GM19438 (cell line): ENCODE results near the gene CFAP46.

ENCODE experiments used
- ATAC-seq: cut with Tn5 transposase; IDR thresholded peaks from one replicate; pipeline ENCODE4 v1.9.1; 2021; ENCODE audit warnings: low read depth; ENCODE audit not compliant: unreplicated experiment

CFAP46 gene

GRCh38 chr10:132918617-132919373 lies 23.6 kb downstream of the CFAP46 start:
- no peak for ATAC-seq

DNA sequence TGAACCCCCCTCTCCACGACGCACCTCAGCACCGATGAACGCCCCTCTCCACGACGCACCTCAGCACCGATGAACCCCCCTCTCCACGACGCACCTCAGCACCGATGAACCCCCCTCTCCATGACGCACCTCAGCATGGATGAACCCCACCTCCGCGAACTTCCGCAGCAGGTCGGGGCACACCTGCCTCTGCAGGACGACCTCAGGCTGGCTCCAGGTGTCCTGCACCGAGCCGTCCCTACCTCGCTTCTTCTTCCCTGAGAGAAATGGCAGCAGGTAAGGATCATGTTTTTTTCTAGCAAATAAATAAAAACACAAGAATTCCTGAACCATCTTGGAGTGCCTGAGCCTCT lies 24.1 kb downstream of the CFAP46 start:
- no peak for ATAC-seq

DNA sequence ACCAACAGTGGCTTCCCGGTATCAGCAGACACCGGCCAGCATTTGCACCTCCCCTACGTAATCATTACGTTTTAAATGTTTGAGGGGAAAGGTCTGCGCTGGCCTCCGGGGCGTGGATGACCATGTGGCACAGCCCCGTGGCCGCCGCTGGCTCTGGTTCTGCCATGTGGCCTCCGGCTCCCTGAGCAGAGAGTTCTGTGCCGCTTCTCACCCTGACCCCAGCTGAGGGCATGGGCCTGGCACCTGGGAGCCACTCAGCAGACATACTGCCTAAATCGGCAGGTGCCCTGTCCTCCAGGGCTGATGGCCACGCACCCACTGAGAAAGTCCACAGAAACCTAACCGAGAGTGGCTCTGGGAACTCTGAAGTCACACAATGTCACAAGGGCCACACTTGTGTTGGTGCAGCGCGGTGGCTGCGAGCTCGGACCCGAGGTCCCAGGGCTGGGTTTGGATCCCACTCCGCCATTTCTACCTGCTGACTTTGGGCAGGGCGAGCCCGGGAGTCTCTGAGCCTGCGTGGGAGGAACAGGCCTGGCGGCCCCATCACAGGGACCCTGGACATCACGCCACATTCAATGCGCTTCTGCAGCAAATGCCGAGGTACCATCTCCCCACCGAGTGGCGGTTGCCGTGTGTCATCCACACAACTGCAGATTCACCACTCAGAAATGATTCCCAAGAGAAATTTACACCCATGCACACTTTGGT lies 25.3 kb downstream of the CFAP46 start:
- ATAC-seq = no peak

GRCh38 chr10:132916421-132916841 lies 25.9 kb downstream of the CFAP46 start:
- ATAC-seq = no peak

- ATAC-seq = no peak
Measured at GRCh38 chr10:132915411-132915810, 27.0 kb downstream of the CFAP46 start.

DNA sequence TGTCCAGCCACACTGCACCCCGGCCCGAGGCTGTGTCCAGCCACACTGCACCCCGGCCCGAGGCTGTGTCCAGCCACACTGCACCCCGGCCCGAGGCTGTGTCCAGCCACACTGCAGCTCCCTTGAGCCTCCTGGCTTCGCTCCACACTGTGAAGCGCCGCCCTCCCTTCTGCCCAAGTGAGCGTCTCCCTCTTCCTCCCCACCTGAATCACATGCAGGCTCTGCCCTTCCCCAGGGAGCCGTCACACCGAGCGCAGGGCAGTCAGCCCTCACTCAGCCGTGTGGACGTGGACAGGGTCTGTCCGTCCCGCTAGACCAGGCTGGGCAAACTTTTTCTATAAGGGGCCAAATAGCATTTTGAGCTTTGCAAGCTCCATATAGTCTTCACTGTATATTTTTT lies 27.6 kb downstream of the CFAP46 start:
- ATAC-seq = no peak

DNA sequence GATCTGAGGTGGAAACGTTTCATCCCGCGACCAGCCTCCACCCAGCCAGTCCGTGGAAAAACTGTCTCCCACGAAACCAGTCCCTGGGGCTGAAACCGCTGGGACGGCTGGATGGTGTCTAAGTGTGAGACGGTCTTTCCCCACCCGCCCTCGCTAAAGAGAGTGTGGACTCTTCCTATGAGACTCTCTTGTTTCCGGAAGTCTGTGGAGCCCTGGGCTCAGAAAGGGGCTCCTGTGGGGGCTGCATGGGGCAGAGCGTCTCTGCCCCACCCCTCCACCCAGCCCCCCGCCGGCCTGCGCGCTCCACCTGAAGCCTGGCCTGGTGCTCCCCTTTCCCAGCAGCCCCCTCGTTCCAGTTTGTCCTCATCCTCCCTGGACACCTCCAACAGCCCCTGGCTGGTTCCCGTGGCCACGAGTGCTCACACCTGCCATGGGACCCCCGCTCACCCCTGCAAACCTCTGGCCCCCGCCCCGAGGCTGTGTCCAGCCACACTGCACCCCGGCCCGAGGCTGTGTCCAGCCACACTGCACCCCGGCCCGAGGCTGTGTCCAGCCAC lies 28.7 kb downstream of the CFAP46 start:
- ATAC-seq = no peak

- no peak for ATAC-seq
Measured at GRCh38 chr10:132912713-132913558, 29.4 kb downstream of the CFAP46 start.

- no peak for ATAC-seq
Measured at GRCh38 chr10:132912225-132912712, 30.1 kb downstream of the CFAP46 start.

DNA sequence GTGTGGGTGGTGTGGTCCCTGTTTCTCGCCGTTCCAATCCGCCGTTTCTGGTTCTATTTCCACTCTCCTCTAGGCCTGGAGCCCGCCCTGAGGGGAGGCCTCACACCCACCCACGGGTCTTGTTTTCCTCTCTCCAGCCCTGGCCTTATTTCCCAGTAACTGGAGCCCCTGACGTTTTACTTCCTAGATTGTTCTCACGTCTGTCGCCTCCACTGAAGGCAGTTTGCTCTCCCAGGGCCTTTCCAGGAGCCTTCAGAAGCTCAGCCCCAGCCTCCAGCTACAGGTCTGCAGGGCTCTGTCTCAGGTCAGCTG lies 30.6 kb downstream of the CFAP46 start:
- no peak for ATAC-seq

- no peak for ATAC-seq
Measured at GRCh38 chr10:132910901-132911785, 31.2 kb downstream of the CFAP46 start.

DNA sequence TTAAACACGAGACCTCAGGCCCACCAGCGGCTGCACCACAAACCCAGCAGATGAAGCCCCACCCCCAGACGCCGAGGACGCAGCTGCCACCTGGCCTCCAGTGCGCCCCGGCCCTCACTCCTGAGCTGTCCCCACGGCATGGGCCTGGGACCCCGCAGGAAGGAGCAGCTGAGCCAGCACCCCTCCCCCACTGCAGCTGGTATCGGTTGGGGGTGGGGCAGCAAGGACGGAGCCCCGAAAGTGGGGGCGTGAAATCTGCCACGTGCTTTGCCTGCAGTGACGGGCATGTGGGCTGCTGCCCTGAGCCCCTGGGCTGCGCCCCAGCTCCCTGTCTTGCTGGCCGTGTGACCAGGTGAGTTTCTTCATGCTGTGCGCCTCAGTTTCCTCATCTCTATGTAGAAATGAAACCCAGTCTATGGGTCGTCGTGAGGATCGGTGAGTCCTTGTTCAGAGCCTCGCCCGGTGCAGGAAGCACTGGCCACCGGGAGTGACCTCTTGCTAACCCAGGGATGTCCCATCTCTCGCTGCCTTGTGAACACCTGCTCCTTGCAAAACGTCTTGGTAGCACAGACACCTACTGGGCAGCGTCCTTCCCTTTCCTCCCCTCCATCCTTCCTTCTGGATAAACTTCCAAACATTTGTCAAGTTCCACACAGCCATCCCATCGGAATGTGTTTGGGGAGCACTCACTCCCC lies 32.0 kb downstream of the CFAP46 start:
- no peak for ATAC-seq

GRCh38 chr10:132909491-132910071 lies 32.8 kb downstream of the CFAP46 start:
- ATAC-seq = no peak

DNA sequence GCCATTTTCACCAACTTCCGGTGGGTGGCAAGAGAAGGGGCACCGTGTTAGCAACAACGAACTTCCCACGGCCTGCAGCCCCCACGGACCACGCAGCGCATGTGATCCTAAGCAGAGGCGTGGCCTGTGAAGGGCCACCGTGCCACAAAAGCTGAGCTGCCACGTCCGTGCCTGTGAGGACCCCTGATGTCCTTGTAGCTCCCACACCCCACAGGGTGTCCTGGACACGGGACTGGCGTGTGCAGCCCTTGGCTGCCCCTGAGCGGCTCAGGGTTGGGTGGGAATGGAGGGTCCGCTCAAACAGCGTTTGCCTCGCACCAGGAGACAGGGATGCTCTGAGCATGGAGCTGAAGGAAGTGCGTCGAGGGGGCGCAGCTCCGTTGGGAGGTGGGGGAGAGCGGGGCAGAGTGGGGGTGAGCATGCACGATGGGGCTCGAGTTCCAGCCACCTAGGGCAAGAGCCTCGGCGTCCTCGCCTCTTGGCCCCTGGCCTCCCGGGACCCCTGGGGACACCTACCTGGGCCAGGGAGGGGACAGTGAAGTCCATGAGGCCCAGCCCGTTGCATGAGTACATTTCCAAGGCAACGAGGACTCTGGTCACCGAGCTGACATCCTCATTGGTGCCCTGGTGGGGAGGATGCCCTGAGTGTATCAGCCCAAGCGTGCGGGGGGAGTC lies 33.6 kb downstream of the CFAP46 start:
- no peak for ATAC-seq

DNA sequence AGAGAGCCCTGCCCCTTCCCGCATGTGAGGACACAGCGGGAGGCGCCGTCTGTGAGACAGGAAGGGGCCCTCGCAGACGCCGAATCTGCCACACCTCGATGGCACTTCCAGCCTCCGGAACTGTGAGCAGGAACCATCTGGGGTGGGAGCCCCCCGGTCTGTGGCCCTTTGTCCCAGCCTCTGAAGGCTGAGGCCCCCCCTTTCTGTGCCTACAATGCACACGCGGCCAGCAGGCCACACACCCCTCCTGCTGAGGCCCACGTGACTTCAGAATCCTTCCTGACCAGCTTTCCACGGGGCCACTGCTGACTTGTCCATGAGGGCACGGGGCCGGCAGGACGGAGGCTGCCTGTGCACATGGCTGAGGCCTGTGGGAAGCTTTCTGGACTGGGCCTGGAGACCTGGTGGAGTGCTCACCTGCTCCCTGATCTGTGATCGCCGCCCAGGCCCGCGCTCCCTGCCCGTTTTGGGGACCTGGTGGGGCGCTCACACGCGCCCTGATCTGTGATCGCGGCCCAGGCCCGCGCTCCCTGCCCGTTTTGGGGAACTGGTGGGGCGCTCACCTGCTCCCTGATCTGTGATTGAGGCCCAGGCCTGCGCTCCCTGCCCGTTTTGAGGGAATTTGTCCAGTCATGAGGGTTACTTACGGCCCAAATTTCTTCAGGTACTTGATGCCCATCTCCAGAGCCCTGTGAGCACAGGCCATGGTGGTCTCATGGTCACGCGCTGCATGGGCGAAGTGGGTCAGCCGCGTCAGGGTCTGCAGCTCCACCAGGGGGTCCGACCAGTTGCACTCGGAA lies 34.3 kb downstream of the CFAP46 start:
- no peak for ATAC-seq

GRCh38 chr10:132906836-132907235 lies 35.5 kb downstream of the CFAP46 start:
- no peak for ATAC-seq

- ATAC-seq = no peak
Measured at GRCh38 chr10:132906106-132906505, 36.3 kb downstream of the CFAP46 start.

GRCh38 chr10:132905661-132906060 lies 36.7 kb downstream of the CFAP46 start:
- no peak for ATAC-seq
